ENCODE measurements around the gene CD160.
"Not testable (repeated sequence)": the region's sequence is repeated elsewhere in the genome, so short reads cannot be mapped to it uniquely, and the experiment has no call there.

CD160 gene

DNA sequence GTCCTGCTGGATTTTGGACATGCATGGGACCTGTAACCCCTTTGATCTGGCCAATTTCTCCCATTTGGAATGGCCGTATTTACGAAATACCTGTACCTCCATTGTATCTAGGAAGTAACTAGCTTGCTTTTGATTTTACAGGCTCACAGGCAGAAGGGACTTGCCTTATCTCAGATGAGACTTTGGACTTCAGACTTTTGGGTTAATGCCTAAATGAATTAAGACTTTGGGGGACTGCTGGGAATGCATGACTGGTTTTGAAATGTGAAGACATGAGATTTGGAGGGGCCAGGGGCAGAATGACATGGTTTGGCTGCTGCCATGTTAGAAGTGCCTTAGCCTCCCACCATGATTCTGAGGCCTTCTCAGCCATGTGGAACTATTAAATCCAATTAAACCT lies 42.7 kb downstream of the CD160 start:
- H3K36me3 ChIP-seq (ENCODE audit: control insufficient read depth in 1 of 2, insufficient read depth in 2 of 2, low read length in 2 of 2): peaks cover 7 to 11% of the 10 kb centered on the region in 2 donors
- not testable (repeated sequence) for H3K27me3 ChIP-seq (ENCODE audit: low read depth, low read length); H3K27ac ChIP-seq (ENCODE audit: low read length); H3K4me3 ChIP-seq (ENCODE audit: low read depth in 1 of 2, low read length in 2 of 2); H3K9me3 ChIP-seq (ENCODE audit: control insufficient read depth in 1 of 2, low read length in 2 of 2); H3K4me1 ChIP-seq (ENCODE audit: control insufficient read depth in 1 of 2, insufficient read depth in 2 of 2, low read length in 2 of 2)

DNA sequence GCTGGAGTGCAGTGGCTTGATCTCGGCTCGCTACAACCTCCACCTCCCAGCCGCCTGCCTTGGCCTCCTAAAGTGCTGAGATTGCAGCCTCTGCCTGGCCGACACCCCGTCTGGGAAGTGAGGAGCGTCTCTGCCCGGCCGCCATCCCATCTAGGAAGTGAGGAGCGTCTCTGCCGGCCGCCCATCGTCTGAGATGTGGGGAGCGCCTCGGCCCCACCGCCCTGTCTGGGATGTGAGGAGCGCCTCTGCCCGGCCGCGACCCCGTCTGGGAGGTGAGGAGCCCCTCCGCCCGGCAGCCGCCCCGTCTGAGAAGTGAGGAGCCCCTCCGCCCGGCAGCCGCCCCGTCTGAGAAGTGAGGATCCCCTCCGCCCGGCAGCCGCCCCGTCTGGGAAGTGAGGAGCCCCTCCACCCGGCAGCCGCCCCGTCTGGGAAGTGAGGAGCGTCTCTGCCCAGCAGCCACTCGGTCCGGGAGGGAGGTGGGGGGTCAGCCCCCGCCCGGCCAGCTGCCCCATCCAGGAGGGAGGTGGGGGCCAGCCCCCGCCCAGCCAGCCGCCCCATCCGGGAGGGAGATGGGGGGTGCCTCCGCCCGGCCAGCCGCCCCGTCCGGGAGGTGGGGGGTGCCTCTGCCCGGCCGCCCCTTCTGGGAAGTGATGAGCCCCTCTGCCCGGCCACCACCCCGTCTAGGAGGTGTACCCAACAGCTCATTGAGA lies 45.1 kb downstream of the CD160 start:
- H3K27me3 ChIP-seq (ENCODE audit: low read depth, low read length); H3K36me3 ChIP-seq (ENCODE audit: control insufficient read depth in 1 of 2, insufficient read depth in 2 of 2, low read length in 2 of 2); H3K4me1 ChIP-seq (ENCODE audit: control insufficient read depth in 1 of 2, insufficient read depth in 2 of 2, low read length in 2 of 2); H3K27ac ChIP-seq (ENCODE audit: low read length); H3K4me3 ChIP-seq (ENCODE audit: low read depth in 1 of 2, low read length in 2 of 2); H3K9me3 ChIP-seq (ENCODE audit: control insufficient read depth in 1 of 2, low read length in 2 of 2): not testable (repeated sequence)

DNA sequence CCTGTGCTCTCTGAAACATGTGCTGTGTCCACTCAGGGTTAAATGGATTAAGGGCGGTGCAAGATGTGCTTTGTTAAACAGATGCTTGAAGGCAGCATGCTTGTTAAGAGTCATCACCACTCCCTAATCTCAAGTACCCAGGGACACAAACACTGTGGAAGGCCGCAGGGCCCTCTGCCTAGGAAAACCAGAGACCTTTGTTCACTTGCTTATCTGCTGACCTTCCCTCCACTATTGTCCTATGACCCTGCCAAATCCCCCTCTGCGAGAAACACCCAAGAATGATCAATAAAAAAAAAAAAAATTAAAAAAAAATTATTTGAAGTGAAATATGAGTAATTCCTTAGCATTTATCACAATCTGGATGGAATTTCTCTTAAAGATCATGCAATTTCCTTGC lies 45.8 kb downstream of the CD160 start:
- not testable (repeated sequence) for H3K27ac ChIP-seq (ENCODE audit: low read length); H3K4me3 ChIP-seq (ENCODE audit: low read depth in 1 of 2, low read length in 2 of 2); H3K4me1 ChIP-seq (ENCODE audit: control insufficient read depth in 1 of 2, insufficient read depth in 2 of 2, low read length in 2 of 2); H3K27me3 ChIP-seq (ENCODE audit: low read depth, low read length); H3K36me3 ChIP-seq (ENCODE audit: control insufficient read depth in 1 of 2, insufficient read depth in 2 of 2, low read length in 2 of 2); H3K9me3 ChIP-seq (ENCODE audit: control insufficient read depth in 1 of 2, low read length in 2 of 2)

DNA sequence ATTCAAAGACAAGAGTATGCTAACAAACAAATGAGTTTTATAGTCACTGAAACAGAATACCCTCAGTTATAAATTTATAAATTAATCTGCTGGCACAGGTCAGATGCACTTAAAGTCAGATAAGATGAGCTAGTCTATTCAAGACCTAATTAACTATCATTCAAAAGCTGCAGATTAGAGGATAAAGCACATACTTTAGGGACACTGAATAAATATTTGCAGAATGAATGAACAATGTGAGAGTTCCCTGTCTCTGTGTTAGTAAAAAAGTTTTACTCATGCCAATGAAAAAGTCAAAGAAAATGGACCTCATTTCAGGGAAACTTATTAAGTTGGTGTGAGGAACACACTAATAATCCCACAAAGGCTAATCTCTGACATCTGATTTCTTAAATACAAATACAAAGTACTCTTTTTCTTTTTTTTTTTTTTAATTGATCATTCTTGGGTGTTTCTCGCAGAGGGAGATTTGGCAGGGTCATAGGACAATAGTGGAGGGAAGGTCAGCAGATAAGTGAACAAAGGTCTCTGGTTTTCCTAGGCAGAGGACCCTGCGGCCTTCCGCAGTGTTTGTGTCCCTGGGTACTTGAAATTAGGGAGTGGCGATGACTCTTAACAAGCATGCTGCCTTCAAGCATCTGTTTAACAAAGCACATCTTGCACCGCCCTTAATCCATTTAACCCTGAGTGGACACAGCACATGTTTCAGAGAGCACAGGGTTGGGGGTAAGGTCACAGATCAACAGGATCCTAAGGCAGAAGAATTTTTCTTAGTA lies 46.5 kb downstream of the CD160 start:
- H3K36me3 ChIP-seq (ENCODE audit: control insufficient read depth in 1 of 2, insufficient read depth in 2 of 2, low read length in 2 of 2): peaks cover 0 to 15% of the 10 kb centered on the region in 2 donors

DNA sequence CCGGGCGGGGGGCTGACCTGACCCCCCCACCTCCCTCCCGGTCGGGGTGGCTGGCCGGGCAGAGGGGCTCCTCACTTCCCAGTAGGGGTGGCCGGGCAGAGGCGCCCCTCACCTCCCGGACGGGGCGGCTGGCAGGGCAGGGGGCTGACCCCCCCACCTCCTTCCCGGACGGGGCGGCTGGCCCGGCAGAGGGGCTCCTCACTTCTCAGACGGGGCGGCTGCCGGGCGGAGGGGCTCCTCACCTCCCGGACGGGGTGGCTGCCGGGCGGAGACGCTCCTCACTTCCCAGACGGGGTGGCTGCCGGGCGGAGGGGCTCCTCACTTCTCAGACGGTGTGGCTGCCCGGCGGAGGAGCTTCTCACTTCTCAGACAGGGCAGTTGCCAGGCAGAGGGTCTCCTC lies 47.6 kb downstream of the CD160 start:
- H3K36me3 ChIP-seq (ENCODE audit: control insufficient read depth in 1 of 2, insufficient read depth in 2 of 2, low read length in 2 of 2): peaks cover 0 to 27% of the 10 kb centered on the region in 2 donors
- H3K9me3 ChIP-seq (ENCODE audit: control insufficient read depth in 1 of 2, low read length in 2 of 2); H3K4me3 ChIP-seq (ENCODE audit: low read depth in 1 of 2, low read length in 2 of 2); H3K27ac ChIP-seq (ENCODE audit: low read length); H3K27me3 ChIP-seq (ENCODE audit: low read depth, low read length); H3K4me1 ChIP-seq (ENCODE audit: control insufficient read depth in 1 of 2, insufficient read depth in 2 of 2, low read length in 2 of 2): not testable (repeated sequence)

More for the DNA sequence above, 46.5 kb downstream of the CD160 start:
- H3K4me1 ChIP-seq (ENCODE audit: control insufficient read depth in 1 of 2, insufficient read depth in 2 of 2, low read length in 2 of 2); H3K9me3 ChIP-seq (ENCODE audit: control insufficient read depth in 1 of 2, low read length in 2 of 2); H3K27ac ChIP-seq (ENCODE audit: low read length); H3K27me3 ChIP-seq (ENCODE audit: low read depth, low read length); H3K4me3 ChIP-seq (ENCODE audit: low read depth in 1 of 2, low read length in 2 of 2): not testable (repeated sequence)

DNA sequence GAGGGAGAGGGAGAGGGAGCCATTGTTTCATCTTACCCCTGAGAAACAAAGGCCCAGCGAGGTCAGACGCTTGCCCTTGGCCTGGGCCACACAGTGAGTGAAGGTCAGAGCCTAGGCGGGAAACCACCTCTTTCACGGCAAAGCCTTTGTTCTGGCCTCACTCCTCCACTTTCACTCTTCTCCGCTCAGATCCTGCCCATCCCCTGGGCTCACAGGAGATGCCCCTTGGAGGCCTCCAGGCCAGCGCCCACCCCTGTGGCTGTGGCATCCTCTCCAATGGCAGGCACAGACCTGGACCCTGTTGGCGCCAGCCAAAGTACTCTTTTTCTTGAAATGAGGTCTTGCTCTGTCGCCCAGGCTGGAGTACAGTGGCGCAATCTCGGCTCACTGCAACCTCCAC lies 48.7 kb downstream of the CD160 start:
- not testable (repeated sequence) for H3K9me3 ChIP-seq (ENCODE audit: control insufficient read depth in 1 of 2, low read length in 2 of 2); H3K4me1 ChIP-seq (ENCODE audit: control insufficient read depth in 1 of 2, insufficient read depth in 2 of 2, low read length in 2 of 2); H3K27ac ChIP-seq (ENCODE audit: low read length); H3K27me3 ChIP-seq (ENCODE audit: low read depth, low read length); H3K4me3 ChIP-seq (ENCODE audit: low read depth in 1 of 2, low read length in 2 of 2)
- peaks cover 0 to 27% of the 10 kb centered on the region in 2 donors for H3K36me3 ChIP-seq (ENCODE audit: control insufficient read depth in 1 of 2, insufficient read depth in 2 of 2, low read length in 2 of 2)

DNA sequence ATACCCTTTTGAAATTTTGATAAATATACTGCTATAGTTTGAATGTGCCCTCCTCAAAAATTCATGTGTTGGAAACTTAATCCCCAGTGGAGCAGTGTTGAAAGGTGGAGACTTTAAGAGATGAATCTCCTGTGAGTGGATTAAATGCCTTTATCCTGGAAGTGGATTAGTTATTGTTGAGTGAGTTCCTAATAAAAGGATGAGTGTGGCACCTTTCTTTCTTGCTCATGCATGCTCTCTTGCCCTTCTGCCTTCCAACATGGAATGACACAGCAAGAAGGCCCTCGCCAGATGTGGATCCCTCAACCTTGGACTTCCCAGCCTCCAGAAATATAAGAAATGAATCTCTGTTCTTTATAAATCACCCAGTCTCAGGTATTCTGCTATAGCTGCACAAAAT lies 51.8 kb downstream of the CD160 start:
- Histone ChIP-seq H3K9me3 (ENCODE audit: control insufficient read depth in 1 of 2, low read length in 2 of 2) (no peaks in the 10 kb centered on the region), H3K4me3 (ENCODE audit: low read depth in 1 of 2, low read length in 2 of 2) (no peak overlapping the region), H3K27ac (ENCODE audit: low read length) (no peak overlapping the region), H3K4me1 (ENCODE audit: control insufficient read depth in 1 of 2, insufficient read depth in 2 of 2, low read length in 2 of 2) (no peaks in the 10 kb centered on the region), H3K36me3 (ENCODE audit: control insufficient read depth in 1 of 2, insufficient read depth in 2 of 2, low read length in 2 of 2) (peaks cover 0 to 35% of the 10 kb centered on the region in 2 donors), H3K27me3 (ENCODE audit: low read depth, low read length) (no peaks in the 10 kb centered on the region)

DNA sequence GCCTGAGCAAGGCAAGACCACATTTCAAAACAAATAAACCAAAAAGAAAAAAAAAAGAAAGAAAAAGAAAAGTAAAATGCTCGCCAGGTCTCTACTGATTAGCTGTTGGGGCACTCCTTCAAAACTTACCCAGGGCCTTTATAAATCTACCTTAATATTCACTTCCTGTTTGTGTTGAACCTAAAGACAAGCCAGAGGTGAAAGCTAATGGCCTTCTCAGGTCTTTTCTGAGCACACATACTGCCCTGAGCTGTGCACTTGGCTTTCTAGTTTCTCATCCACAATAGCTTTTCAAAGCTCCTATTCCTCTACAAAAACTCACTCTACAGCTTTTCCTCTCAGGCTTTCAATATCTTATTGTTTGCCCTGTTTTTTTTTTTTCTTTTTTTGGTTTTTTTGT lies 54.1 kb downstream of the CD160 start:
- H3K4me1 ChIP-seq (ENCODE audit: control insufficient read depth in 1 of 2, insufficient read depth in 2 of 2, low read length in 2 of 2): peaks cover 0 to 5% of the 10 kb centered on the region in 2 donors
- H3K27me3 ChIP-seq (ENCODE audit: low read depth, low read length): no peaks in the 10 kb centered on the region
- H3K36me3 ChIP-seq (ENCODE audit: control insufficient read depth in 1 of 2, insufficient read depth in 2 of 2, low read length in 2 of 2): peaks cover 0 to 32% of the 10 kb centered on the region in 2 donors
- H3K27ac ChIP-seq (ENCODE audit: low read length): no peak overlapping the region
- H3K4me3 ChIP-seq (ENCODE audit: low read depth in 1 of 2, low read length in 2 of 2): no peak overlapping the region
- H3K9me3 ChIP-seq (ENCODE audit: control insufficient read depth in 1 of 2, low read length in 2 of 2): no peaks in the 10 kb centered on the region

DNA sequence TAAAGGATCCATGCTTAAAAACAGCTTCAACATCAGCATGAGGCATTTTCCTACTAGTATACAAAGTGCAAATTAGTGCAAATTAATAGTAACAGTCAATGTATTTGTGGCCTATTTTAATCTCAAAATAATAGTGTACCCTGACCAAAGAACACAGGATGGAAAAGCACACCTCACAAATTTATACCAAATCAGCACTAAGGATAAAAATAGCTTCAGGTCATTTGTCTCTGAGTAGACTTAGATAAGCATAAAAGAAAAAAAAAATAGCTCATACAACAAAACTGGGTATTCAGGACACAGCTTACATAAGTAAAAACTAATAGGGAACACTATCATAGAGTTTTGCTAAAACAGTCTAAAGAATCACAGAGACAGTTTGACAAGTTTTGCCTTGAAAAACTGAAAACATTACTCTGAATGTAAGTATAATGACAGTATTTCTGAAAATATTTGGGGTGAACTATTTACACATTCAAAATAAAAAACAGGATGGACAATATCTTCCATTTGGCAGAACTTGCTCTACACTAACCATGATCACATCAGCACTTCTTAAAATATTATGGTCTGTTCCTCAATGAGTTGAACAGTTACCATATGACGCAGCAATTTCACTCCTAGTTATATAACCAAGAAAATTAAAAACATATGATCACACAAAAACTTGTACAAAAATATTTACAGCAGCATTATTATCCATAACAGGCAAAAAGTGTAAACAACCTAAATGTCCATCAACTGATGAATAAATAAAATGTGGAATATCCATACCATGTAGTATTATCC lies 58.3 kb downstream of the CD160 start:
- Histone ChIP-seq H3K4me1 (ENCODE audit: control insufficient read depth in 1 of 2, insufficient read depth in 2 of 2, low read length in 2 of 2) (peaks cover 0 to 5% of the 10 kb centered on the region in 2 donors), H3K36me3 (ENCODE audit: control insufficient read depth in 1 of 2, insufficient read depth in 2 of 2, low read length in 2 of 2) (peaks cover 0 to 8% of the 10 kb centered on the region in 2 donors), H3K27ac (ENCODE audit: low read length) (no peak overlapping the region), H3K9me3 (ENCODE audit: control insufficient read depth in 1 of 2, low read length in 2 of 2) (no peaks in the 10 kb centered on the region), H3K27me3 (ENCODE audit: low read depth, low read length) (no peaks in the 10 kb centered on the region), H3K4me3 (ENCODE audit: low read depth in 1 of 2, low read length in 2 of 2) (no peak overlapping the region)

DNA sequence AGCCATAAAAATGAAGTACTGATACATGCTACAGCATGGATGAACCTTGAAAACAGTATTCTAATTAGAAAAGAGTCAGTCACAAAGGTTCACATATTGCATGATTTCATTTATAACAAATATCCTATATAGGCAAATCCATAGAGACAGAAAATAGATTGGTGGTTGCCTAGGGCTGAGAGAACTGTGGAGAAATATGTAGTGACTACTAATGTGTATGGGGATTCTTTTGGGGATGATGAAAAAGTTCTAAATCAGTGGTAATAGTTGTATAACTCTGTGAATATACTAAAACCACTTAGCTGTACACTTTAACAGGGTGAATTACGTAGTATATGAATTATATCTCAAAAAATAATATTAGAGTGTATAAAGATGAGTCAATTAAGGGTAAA lies 58.8 kb downstream of the CD160 start:
- H3K27ac ChIP-seq (ENCODE audit: low read length): no peak overlapping the region
- H3K27me3 ChIP-seq (ENCODE audit: low read depth, low read length): no peaks in the 10 kb centered on the region
- H3K36me3 ChIP-seq (ENCODE audit: control insufficient read depth in 1 of 2, insufficient read depth in 2 of 2, low read length in 2 of 2): peaks cover 0 to 8% of the 10 kb centered on the region in 2 donors
- H3K4me3 ChIP-seq (ENCODE audit: low read depth in 1 of 2, low read length in 2 of 2): no peak overlapping the region
- no peaks in the 10 kb centered on the region for H3K9me3 ChIP-seq (ENCODE audit: control insufficient read depth in 1 of 2, low read length in 2 of 2)
- H3K4me1 ChIP-seq (ENCODE audit: control insufficient read depth in 1 of 2, insufficient read depth in 2 of 2, low read length in 2 of 2): peaks cover 0 to 5% of the 10 kb centered on the region in 2 donors

DNA sequence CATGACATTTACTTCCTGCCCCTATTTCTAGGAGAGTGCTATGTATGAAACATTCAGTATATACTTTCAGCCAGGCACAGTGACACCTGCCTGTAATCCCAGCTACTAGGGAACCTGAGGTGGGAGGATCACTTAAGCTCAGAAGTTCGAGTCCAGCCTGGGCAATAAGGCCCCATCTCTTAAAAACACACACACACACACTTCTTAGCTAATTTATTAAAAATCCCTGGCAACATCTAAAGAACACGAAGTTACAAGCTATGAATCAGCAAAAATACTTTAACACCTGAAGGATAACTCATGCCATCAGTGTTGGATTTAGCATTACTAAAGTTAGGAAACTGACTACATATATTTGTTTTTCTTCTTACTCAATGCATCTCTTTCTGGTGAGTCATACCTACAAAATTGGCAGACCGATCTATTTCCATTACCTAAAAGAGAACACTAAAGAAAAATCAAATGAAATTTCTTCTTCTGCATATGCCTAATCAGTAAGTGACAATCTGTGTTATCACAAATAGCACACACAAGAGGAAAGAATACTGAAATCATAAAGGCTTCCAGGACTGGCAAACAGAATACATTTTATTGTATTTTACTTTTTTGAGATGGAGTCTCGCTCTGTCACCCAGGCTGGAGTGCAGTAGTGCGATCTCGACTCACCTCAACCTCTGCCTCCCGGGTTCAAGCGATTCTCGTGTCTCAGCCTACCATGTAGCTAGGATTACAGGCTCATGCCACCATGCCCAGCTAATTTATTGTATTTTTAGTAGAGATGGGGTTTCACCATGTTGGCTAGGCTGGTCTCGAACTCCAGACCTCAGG lies 63.2 kb downstream of the CD160 start:
- Histone ChIP-seq H3K9me3 (ENCODE audit: control insufficient read depth in 1 of 2, low read length in 2 of 2) (no peaks in the 10 kb centered on the region), H3K27ac (ENCODE audit: low read length) (peak overlapping the region; percentile 70), H3K36me3 (ENCODE audit: control insufficient read depth in 1 of 2, insufficient read depth in 2 of 2, low read length in 2 of 2) (no peaks in the 10 kb centered on the region), H3K4me1 (ENCODE audit: control insufficient read depth in 1 of 2, insufficient read depth in 2 of 2, low read length in 2 of 2) (peaks cover 8 to 12% of the 10 kb centered on the region in 2 donors), H3K27me3 (ENCODE audit: low read depth, low read length) (no peaks in the 10 kb centered on the region), H3K4me3 (ENCODE audit: low read depth in 1 of 2, low read length in 2 of 2) (peak overlapping the region in 1 of 2 donors; percentile 55)

All from muscle layer of duodenum (tissue), 2 donors.